ENCODE data around the gene CST4.

CST4 gene

GRCh38 chr20:23651117-23651516 lies 37.7 kb downstream of the CST4 start:
- TF ChIP-seq KLF8 (tag by site-specific recombination; IDR thresholded peaks at IDR 0.05), result no peak
- no peak for TF ChIP-seq GLIS1 (tag by site-specific recombination; IDR thresholded peaks at IDR 0.05)
- ChIA-PET POLR2A (no interaction called here), CTCF (no interaction called here)
- no peak overlapping the region for H3K27ac ChIP-seq (ENCODE audit: extremely low read depth, low read depth, low read length)
- H3K4me1 ChIP-seq (ENCODE audit: control insufficient read depth, insufficient read depth, low read length), result no peaks in the 10 kb centered on the region
- no peaks in the 10 kb centered on the region for H3K9me3 ChIP-seq (ENCODE audit: control insufficient read depth, insufficient read depth, low read depth, low read length)
- H3K4me3 ChIP-seq (ENCODE audit: low read depth, low read length), result no peak overlapping the region
- H3K36me3 ChIP-seq (ENCODE audit: control insufficient read depth in 2 of 2, insufficient read depth in 1 of 2, low read length in 2 of 2), result no peaks in the 10 kb centered on the region

- H3K4me3 ChIP-seq (ENCODE audit: low read depth, low read length), result no peak overlapping the region
- H3K9me3 ChIP-seq (ENCODE audit: control insufficient read depth, insufficient read depth, low read depth, low read length), result no peaks in the 10 kb centered on the region
- CTCF ChIA-PET, result interaction anchor here (0.7 kb wide), 1 partner anchor 18 kb away, joined by 4 read pairs; no protein-coding TSS in a partner anchor
- no peaks in the 10 kb centered on the region for H3K36me3 ChIP-seq (ENCODE audit: control insufficient read depth in 2 of 2, insufficient read depth in 1 of 2, low read length in 2 of 2)
- no peak overlapping the region for H3K27ac ChIP-seq (ENCODE audit: extremely low read depth, low read depth, low read length)
- no peaks in the 10 kb centered on the region for H3K4me1 ChIP-seq (ENCODE audit: control insufficient read depth, insufficient read depth, low read length)
- TF ChIP-seq ZNF473 (tag by site-specific recombination; IDR thresholded peaks at IDR 0.05) (no peak), ZNF645 (tag by site-specific recombination; IDR thresholded peaks at IDR 0.05) (no peak), TCF7L2 (IDR thresholded peaks at IDR 0.05; ENCODE audit: borderline replicate concordance, low read depth, low read length) (no peak), SCRT1 (tag by site-specific recombination; IDR thresholded peaks at IDR 0.05; ENCODE audit: borderline replicate concordance) (no peak), ZNF600 (tag by site-specific recombination; IDR thresholded peaks at IDR 0.05) (no peak), ZNF311 (tag by site-specific recombination; IDR thresholded peaks at IDR 0.05; ENCODE audit: borderline replicate concordance) (no peak), ZNF274 (IDR thresholded peaks at IDR 0.05; ENCODE audit: low read length) (no peak), ZNF274 (tag by site-specific recombination; IDR thresholded peaks at IDR 0.05; ENCODE audit: borderline replicate concordance) (no peak), ZNF561 (tag by site-specific recombination; IDR thresholded peaks at IDR 0.05; ENCODE audit: borderline replicate concordance) (no peak), ZNF501 (tag by site-specific recombination; IDR thresholded peaks at IDR 0.05) (no peak), BCL11A (tag by site-specific recombination; IDR thresholded peaks at IDR 0.05; ENCODE audit: low read depth) (no peak), MZF1 (tag by site-specific recombination; IDR thresholded peaks at IDR 0.05; ENCODE audit: borderline replicate concordance) (no peak), KLF16 (tag by site-specific recombination; IDR thresholded peaks at IDR 0.05) (no peak), ZNF184 (tag by site-specific recombination; IDR thresholded peaks at IDR 0.05) (no peak), ZNF624 (tag by site-specific recombination; IDR thresholded peaks at IDR 0.05) (no peak), YY1 (tag by site-specific recombination; IDR thresholded peaks at IDR 0.05) (no peak), ZNF37A (tag by site-specific recombination; IDR thresholded peaks at IDR 0.05) (no peak), ZNF121 (tag by site-specific recombination; IDR thresholded peaks at IDR 0.05) (no peak), ZNF776 (tag by site-specific recombination; IDR thresholded peaks at IDR 0.05; ENCODE audit: borderline replicate concordance) (no peak), ZNF529 (tag by site-specific recombination; IDR thresholded peaks at IDR 0.05; ENCODE audit: insufficient replicate concordance) (no peak), ZNF211 (tag by site-specific recombination; IDR thresholded peaks at IDR 0.05; ENCODE audit: low read depth) (no peak)
- POLR2A ChIA-PET, result interaction anchor here (1.3 kb wide), 1 partner anchor 12 kb away, joined by 4 read pairs; the partner anchor contains the start of gene CST3
Observed at GRCh38 chr20:23649830-23650417, 38.9 kb downstream of the CST4 start.

GRCh38 chr20:23649242-23649641 lies 39.6 kb downstream of the CST4 start:
- CTCF ChIA-PET, result interaction anchor here (0.6 to 0.7 kb wide), 2 partner anchors 17 to 148 kb away, joined by 3 to 4 read pairs; no protein-coding TSS in a partner anchor
- no peaks in the 10 kb centered on the region for H3K9me3 ChIP-seq (ENCODE audit: control insufficient read depth, insufficient read depth, low read depth, low read length)
- H3K4me1 ChIP-seq (ENCODE audit: control insufficient read depth, insufficient read depth, low read length), result no peaks in the 10 kb centered on the region
- H3K27ac ChIP-seq (ENCODE audit: extremely low read depth, low read depth, low read length), result no peak overlapping the region
- no peaks in the 10 kb centered on the region for H3K36me3 ChIP-seq (ENCODE audit: control insufficient read depth in 2 of 2, insufficient read depth in 1 of 2, low read length in 2 of 2)
- POLR2A ChIA-PET, result interaction anchor here (1.3 kb wide), 1 partner anchor 12 kb away, joined by 4 read pairs; the partner anchor contains the start of gene CST3
- H3K4me3 ChIP-seq (ENCODE audit: low read depth, low read length), result no peak overlapping the region
- TF ChIP-seq ZNF837 (tag by site-specific recombination; IDR thresholded peaks at IDR 0.05), result no peak
- TF ChIP-seq ZNF585B (tag by site-specific recombination; IDR thresholded peaks at IDR 0.05), result no peak
- TF ChIP-seq REPIN1 (tag by site-specific recombination; IDR thresholded peaks at IDR 0.05; ENCODE audit: low read depth), result no peak
- TF ChIP-seq ZFP69B (tag by site-specific recombination; IDR thresholded peaks at IDR 0.05), result no peak
- no peak for TF ChIP-seq ZBTB17 (tag by site-specific recombination; IDR thresholded peaks at IDR 0.05)
- TF ChIP-seq ZNF174 (tag by site-specific recombination; IDR thresholded peaks at IDR 0.05), result no peak
- TF ChIP-seq ZNF341 (tag by site-specific recombination; IDR thresholded peaks at IDR 0.05; ENCODE audit: low read depth), result no peak
- no peak for TF ChIP-seq ZBTB21 (tag by site-specific recombination; IDR thresholded peaks at IDR 0.05)
- TF ChIP-seq ZNF560 (tag by site-specific recombination; IDR thresholded peaks at IDR 0.05; ENCODE audit: borderline replicate concordance), result no peak
- TF ChIP-seq ZNF610 (tag by site-specific recombination; IDR thresholded peaks at IDR 0.05; ENCODE audit: borderline replicate concordance), result no peak

All from HEK293 (cell line).